Esophagus squamous epithelium (tissue), 4 donors: ENCODE results near the gene PTPRN2.

Experiments used
- CTCF ChIP-seq, 6 experiments: fragments of 450-650 bp in 4 of 6; fragments of 200-600 bp in 2 of 6; sonication (generic) in 2 of 6; IDR thresholded peaks; one replicate each; pipeline ENCODE4 v1.5.1; 2016 to 2019; ENCODE audit warnings: antibody characterized with exemption in 6 of 6, mild to moderate bottlenecking in 4 of 6, moderate library complexity in 4 of 6
- POLR2A ChIP-seq, 4 donors: fragments of 450-650 bp; IDR thresholded peaks; one replicate each; pipeline ENCODE4 v1.6.1; 2017; ENCODE audit warnings: antibody characterized with exemption in 4 of 4, mild to moderate bottlenecking in 4 of 4, moderate library complexity in 3 of 4

DNA sequence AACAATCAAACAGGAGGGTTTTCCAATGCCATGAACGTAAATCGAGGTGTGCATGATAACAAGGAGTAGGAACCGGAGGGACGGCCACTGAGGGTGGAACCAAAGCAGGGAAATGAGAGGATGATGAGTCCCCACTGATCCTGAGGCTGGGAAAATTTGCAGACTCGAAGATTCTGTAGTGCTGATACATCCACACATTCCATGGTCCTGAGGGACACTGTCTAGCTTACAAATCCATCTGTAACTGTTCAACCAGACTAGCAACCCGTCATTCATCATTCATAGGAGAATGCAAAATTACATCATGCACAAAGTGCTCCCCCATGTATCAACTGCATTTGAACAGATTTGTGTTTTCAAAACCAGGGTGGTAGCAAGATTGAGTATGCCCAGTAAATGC, 189.7 kb downstream of the PTPRN2 start:
- TF ChIP-seq POLR2A (IDR thresholded peaks at IDR 0.05) (no peak), CTCF (IDR thresholded peaks at IDR 0.05) (no peak)
